ENCODE data around the gene KLHL12. TPM values are rescaled to one million over a fixed set of nuclear protein-coding genes. Genes with fewer than 3 reads are reported as not detected.

KLHL12 gene
- total and polyA plus RNA-seq, 8 donors, result 10.4 to 97.3 (median 20.0) TPM

GRCh38 chr1:202888531-202889360 lies 38.3 kb downstream of the KLHL12 start, which contains the start of gene RABIF:
RABIF (minus strand) TSS chr1:202889149; CDS start chr1:202889098, 51 bp downstream.
- intact Hi-C loops (cut with DNase I; ENCODE audit: low total_unique reads), result no loop called here
- peaks cover 4 to 42% (median 36%) of the 10 kb centered on the region in 4 donors for H3K36me3 ChIP-seq
- peak; percentile 98 to 99 for DNase-seq
- peak within 1 kb of the TSS; percentile 89 to 99 (median 97) for H3K27ac ChIP-seq
- peak in 2 of 4 donors; percentile 36 to 86 for TF ChIP-seq POLR2A (IDR thresholded peaks at IDR 0.05)
- peak; percentile 61 to 97 (median 97) for TF ChIP-seq POLR2AphosphoS5 (IDR thresholded peaks at IDR 0.05)
- no peak for TF ChIP-seq EP300 (IDR thresholded peaks at IDR 0.05)
- no peaks in the 10 kb centered on the region for H3K27me3 ChIP-seq
- peaks cover 0 to 21% (median 15%) of the 10 kb centered on the region in 4 donors for H3K4me1 ChIP-seq
- H3K9me3 ChIP-seq, result no peaks in the 10 kb centered on the region
- WGBS, 5 donors, result 0 to 1% (median 0%) methylated on average over 19 to 84 of the region's 84 CpGs
- peak within 1 kb of the TSS; percentile 78 to 93 (median 83) for H3K4me3 ChIP-seq

DNA sequence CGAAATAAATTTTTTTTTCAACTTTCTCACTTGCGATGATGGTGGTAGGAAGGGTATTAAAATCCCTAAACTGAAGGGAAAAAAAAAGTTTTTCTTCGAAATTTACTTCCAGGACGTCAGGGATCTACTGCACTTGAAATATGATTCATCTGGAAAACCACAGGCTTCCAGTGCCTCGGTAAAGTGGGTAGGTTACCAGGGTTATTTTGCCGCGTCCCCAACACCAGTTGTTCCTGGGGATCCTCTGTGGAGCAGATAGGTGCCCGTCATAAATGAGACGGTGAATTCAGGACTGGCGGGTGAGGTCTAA lies 38.9 kb downstream of the KLHL12 start:
- Histone ChIP-seq H3K4me1 (peaks cover 0 to 21% (median 15%) of the 10 kb centered on the region in 4 donors), H3K27me3 (no peaks in the 10 kb centered on the region), H3K27ac (peak overlapping the region; percentile 89 to 99 (median 97)), H3K4me3 (peak overlapping the region; percentile 78 to 93 (median 83)), H3K9me3 (no peaks in the 10 kb centered on the region), H3K36me3 (peaks cover 0 to 37% (median 30%) of the 10 kb centered on the region in 4 donors)
- TF ChIP-seq EP300 (IDR thresholded peaks at IDR 0.05), result no peak
- 1 to 3% (median 2%) methylated on average over 10 of the region's 10 CpGs for WGBS, 5 donors
- intact Hi-C loops (cut with DNase I; ENCODE audit: low total_unique reads), result no loop called here
- no peak for DNase-seq

DNA sequence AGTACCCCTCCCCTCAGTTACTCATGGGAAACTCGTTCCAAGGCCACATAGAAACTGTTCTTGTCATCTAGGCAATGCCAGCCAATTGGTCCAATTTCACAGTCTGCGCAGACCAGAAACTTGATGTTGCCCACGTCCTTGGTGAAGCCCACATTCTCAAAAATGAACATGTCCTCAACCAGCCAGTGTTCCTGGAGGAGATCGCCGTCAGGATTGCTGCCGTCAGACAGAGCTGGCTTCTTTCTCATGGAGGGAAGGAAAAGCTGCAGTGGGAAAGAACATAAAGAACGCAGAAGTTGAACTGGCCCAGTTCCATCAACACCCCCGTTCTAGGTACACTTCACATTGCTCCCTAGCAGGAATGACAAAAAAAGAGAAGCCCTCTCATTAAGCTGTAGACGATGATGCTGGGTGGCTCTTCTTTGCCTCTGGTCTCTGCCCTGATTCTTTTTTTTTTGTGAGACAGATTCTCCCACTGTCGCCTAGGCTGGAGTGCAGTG lies 46.0 kb downstream of the KLHL12 start:
- 92 to 99% (median 95%) methylated on average over 10 of the region's 10 CpGs for WGBS, 5 donors
- no peak for TF ChIP-seq EP300 (IDR thresholded peaks at IDR 0.05)
- TF ChIP-seq, protein P1, sequence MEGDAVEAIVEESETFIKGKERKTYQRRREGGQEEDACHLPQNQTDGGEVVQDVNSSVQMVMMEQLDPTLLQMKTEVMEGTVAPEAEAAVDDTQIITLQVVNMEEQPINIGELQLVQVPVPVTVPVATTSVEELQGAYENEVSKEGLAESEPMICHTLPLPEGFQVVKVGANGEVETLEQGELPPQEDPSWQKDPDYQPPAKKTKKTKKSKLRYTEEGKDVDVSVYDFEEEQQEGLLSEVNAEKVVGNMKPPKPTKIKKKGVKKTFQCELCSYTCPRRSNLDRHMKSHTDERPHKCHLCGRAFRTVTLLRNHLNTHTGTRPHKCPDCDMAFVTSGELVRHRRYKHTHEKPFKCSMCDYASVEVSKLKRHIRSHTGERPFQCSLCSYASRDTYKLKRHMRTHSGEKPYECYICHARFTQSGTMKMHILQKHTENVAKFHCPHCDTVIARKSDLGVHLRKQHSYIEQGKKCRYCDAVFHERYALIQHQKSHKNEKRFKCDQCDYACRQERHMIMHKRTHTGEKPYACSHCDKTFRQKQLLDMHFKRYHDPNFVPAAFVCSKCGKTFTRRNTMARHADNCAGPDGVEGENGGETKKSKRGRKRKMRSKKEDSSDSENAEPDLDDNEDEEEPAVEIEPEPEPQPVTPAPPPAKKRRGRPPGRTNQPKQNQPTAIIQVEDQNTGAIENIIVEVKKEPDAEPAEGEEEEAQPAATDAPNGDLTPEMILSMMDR (IDR thresholded peaks at IDR 0.05), result no peak
- no peak for TF ChIP-seq POLR2A (IDR thresholded peaks at IDR 0.05)
- TF ChIP-seq POLR2AphosphoS5 (IDR thresholded peaks at IDR 0.05), result no peak
- intact Hi-C loops (cut with DNase I; ENCODE audit: low total_unique reads), result no loop called here
- H3K9me3 ChIP-seq, result no peaks in the 10 kb centered on the region
- H3K4me1 ChIP-seq, result no peaks in the 10 kb centered on the region
- no peaks in the 10 kb centered on the region for H3K27me3 ChIP-seq
- no peak overlapping the region for H3K4me3 ChIP-seq
- H3K36me3 ChIP-seq, result peaks cover 11 to 43% (median 37%) of the 10 kb centered on the region in 4 donors
- no peak overlapping the region for H3K27ac ChIP-seq
- no peak for DNase-seq

GRCh38 chr1:202880062-202880461 lies 47.0 kb downstream of the KLHL12 start:
- no peaks in the 10 kb centered on the region for H3K4me1 ChIP-seq
- intact Hi-C loops (cut with DNase I; ENCODE audit: low total_unique reads), result no loop called here
- no peaks in the 10 kb centered on the region for H3K9me3 ChIP-seq
- no peak overlapping the region for H3K4me3 ChIP-seq
- H3K36me3 ChIP-seq, result peaks cover 11 to 43% (median 37%) of the 10 kb centered on the region in 4 donors
- H3K27ac ChIP-seq, result no peak overlapping the region
- TF ChIP-seq EP300 (IDR thresholded peaks at IDR 0.05), result no peak
- TF ChIP-seq, protein P1 (IDR thresholded peaks at IDR 0.05), result no peak
- TF ChIP-seq POLR2AphosphoS5 (IDR thresholded peaks at IDR 0.05), result no peak
- TF ChIP-seq POLR2A (IDR thresholded peaks at IDR 0.05), result no peak
- H3K27me3 ChIP-seq, result no peaks in the 10 kb centered on the region
- DNase-seq, result no peak

DNA sequence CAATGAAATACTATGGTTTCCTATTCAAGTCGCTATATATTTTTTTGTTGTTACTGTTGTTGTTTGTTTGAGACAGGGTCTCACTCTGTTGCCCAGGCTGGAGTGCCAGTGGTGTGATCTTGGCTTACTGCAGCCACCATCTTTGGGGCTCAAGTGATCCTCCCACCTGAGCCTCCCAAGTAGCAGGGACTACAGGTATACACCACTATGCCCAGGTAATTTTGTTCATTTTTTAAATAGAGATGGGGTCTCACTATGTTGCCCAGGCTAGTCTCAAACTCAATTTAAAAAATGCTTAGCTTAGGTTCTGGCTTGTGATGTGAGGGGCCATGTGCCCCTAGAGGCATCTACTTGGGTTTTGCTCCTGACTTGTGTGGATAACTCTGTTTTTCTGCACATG lies 47.9 kb downstream of the KLHL12 start:
- TF ChIP-seq POLR2AphosphoS5 (IDR thresholded peaks at IDR 0.05), result no peak
- no peak for TF ChIP-seq EP300 (IDR thresholded peaks at IDR 0.05)
- TF ChIP-seq, protein P1 (IDR thresholded peaks at IDR 0.05), result no peak
- no peak for TF ChIP-seq POLR2A (IDR thresholded peaks at IDR 0.05)
- peaks cover 11 to 40% (median 36%) of the 10 kb centered on the region in 4 donors for H3K36me3 ChIP-seq
- DNase-seq, result no peak
- WGBS, 5 donors, result 92 to 100% (median 97%) methylated on average over 1 of the region's 1 CpG
- intact Hi-C loops (cut with DNase I; ENCODE audit: low total_unique reads), result no loop called here
- H3K27ac ChIP-seq, result no peak overlapping the region
- H3K4me1 ChIP-seq, result no peaks in the 10 kb centered on the region
- H3K4me3 ChIP-seq, result no peak overlapping the region
- no peaks in the 10 kb centered on the region for H3K9me3 ChIP-seq
- no peaks in the 10 kb centered on the region for H3K27me3 ChIP-seq

Measured in stomach (tissue), 9 donors.